GM10266 (cell line): Measurements from ENCODE around the gene PFN2.
"Not testable (repeated sequence)": the region's sequence is repeated elsewhere in the genome, so short reads cannot be mapped to it uniquely, and the experiment has no call there.

Experiments used
- DNase-seq: peaks from one replicate; pipeline ENCODE4 v3.0.0; 2012; ENCODE audit errors: extremely low spot score
- CTCF ChIP-seq: IDR thresholded peaks from 2 replicates; pipeline ENCODE4 v1.5.1; 2012; ENCODE audit warnings: mild to moderate bottlenecking, low read depth; ENCODE audit not compliant: control insufficient read depth, insufficient read depth; ENCODE audit errors: missing control alignments

Gene PFN2

GRCh38 chr3:149955449-149955848 lies 15.2 kb downstream of the PFN2 start:
- no peak for TF ChIP-seq CTCF
- DNase-seq: no peak

- no peak for DNase-seq
- TF ChIP-seq CTCF: no peak
These were observed 15.9 kb downstream of the PFN2 start for GRCh38 chr3:149954812-149955211.

- no peak for TF ChIP-seq CTCF
- no peak for DNase-seq
These were observed 21.5 kb downstream of the PFN2 start for GRCh38 chr3:149949181-149949580.

GRCh38 chr3:149947231-149947630 lies 23.5 kb downstream of the PFN2 start:
- TF ChIP-seq CTCF: no peak
- no peak for DNase-seq

GRCh38 chr3:149943966-149944365 lies 26.7 kb downstream of the PFN2 start:
- DNase-seq: not testable (repeated sequence)

- TF ChIP-seq CTCF: no peak
- no peak for DNase-seq
These were observed 28.3 kb downstream of the PFN2 start for GRCh38 chr3:149942409-149942808.

- no peak for TF ChIP-seq CTCF
- DNase-seq: no peak
These were observed 28.7 kb downstream of the PFN2 start for GRCh38 chr3:149941946-149942345.

GRCh38 chr3:149941186-149941585 lies 29.5 kb downstream of the PFN2 start:
- DNase-seq: no peak
- TF ChIP-seq CTCF: no peak

- DNase-seq: not testable (repeated sequence)
These were observed 32.2 kb downstream of the PFN2 start for GRCh38 chr3:149938392-149939055.
